Omental fat pad (tissue), 4 donors: Measurements from ENCODE around the gene UPK1A. TPM values are rescaled to one million over a fixed set of nuclear protein-coding genes. Genes with fewer than 3 reads are reported as not detected.

Source experiments
- ATAC-seq: fragments of 150-250 bp; one replicate; pipeline ENCODE4 v1.9.1; 2016; ENCODE audit warnings: mild to moderate bottlenecking, moderate library complexity; ENCODE audit not compliant: low FRiP score
- DNase-seq: peaks from one replicate; pipeline ENCODE4 v3.0.0-alpha.2; 2019; ENCODE audit warnings: low spot score
- total RNA-seq, 4 donors: library from RNA; depleted of rRNA; stranded (reverse); fragments of >200 nt; gene quantifications; one replicate each; pipeline ENCODE4 v1.1.0, GENCODE V29; 2016
- TF ChIP-seq, protein P1 (sequence below), 3 donors: fragments of 450-650 bp; IDR thresholded peaks; one replicate each; pipeline ENCODE4 v1.5.1; 2016 to 2017; ENCODE audit warnings: antibody characterized with exemption in 3 of 3, mild to moderate bottlenecking in 3 of 3, moderate library complexity in 2 of 3

UPK1A gene
- total RNA-seq, 4 donors from 2014 or later, result 0.44 TPM; not detected in 3

GRCh38 chr19:35665157-35665556, 1.2 kb upstream of the UPK1A start:
- TF ChIP-seq, protein P1, sequence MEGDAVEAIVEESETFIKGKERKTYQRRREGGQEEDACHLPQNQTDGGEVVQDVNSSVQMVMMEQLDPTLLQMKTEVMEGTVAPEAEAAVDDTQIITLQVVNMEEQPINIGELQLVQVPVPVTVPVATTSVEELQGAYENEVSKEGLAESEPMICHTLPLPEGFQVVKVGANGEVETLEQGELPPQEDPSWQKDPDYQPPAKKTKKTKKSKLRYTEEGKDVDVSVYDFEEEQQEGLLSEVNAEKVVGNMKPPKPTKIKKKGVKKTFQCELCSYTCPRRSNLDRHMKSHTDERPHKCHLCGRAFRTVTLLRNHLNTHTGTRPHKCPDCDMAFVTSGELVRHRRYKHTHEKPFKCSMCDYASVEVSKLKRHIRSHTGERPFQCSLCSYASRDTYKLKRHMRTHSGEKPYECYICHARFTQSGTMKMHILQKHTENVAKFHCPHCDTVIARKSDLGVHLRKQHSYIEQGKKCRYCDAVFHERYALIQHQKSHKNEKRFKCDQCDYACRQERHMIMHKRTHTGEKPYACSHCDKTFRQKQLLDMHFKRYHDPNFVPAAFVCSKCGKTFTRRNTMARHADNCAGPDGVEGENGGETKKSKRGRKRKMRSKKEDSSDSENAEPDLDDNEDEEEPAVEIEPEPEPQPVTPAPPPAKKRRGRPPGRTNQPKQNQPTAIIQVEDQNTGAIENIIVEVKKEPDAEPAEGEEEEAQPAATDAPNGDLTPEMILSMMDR (IDR thresholded peaks at IDR 0.05), result no peak
- ATAC-seq, result no peak
- DNase-seq, result no peak

GRCh38 chr19:35665604-35666003, 713 bp upstream of the UPK1A start:
- DNase-seq, result no peak
- no peak for ATAC-seq
- TF ChIP-seq, protein P1 (IDR thresholded peaks at IDR 0.05), result no peak

- TF ChIP-seq, protein P1 (IDR thresholded peaks at IDR 0.05), result no peak
- DNase-seq (no peak), ATAC-seq (no peak)
Measured at GRCh38 chr19:35669566-35669965, 3.2 kb downstream of the UPK1A start.

DNA sequence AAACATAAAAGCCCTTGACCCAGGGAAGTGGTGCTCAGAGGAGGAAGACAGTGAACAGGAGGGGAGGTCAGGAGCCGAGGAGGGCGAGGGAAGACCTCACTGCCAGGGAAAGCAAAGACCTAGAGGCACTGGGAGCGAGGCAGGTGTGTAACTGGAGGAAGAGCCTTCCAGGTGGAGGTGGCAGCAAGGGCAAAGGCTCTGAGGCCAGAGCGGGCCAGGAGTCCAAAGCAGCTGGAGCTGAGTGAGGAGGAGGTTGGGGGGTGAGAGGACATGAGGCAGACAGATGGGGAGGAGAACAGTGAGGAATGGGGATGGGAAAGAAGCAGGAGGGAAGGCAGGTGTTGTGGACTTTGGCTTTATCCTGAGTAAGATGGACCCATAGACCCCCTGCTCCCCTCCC, 3.7 kb downstream of the UPK1A start:
- DNase-seq (no peak), ATAC-seq (no peak)
- TF ChIP-seq, protein P1 (IDR thresholded peaks at IDR 0.05), result no peak

DNA sequence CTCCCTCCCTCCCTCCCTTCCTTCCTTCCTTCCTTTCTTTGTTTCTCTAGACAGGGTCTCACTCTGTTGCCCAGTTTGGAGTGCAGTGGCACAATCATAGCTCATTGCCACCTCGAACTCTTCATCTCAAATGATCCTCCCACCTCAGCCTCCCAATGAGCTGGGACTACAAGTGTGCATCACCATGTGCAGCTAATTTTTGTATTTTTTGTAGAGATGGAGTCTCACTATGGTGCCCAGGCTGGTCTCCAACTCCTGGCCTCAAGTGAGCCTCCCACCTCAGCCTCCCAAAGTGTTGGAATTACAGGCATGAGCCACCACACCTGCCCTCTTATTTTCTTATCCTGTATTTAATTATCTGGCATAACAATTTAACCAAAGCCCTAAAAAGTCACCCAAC, 4.4 kb downstream of the UPK1A start:
- TF ChIP-seq, protein P1 (IDR thresholded peaks at IDR 0.05), result no peak
- ATAC-seq, result no peak

GRCh38 chr19:35671818-35672217, 5.5 kb downstream of the UPK1A start:
- ATAC-seq, result no peak
- no peak for DNase-seq
- TF ChIP-seq, protein P1 (IDR thresholded peaks at IDR 0.05), result no peak

More for the DNA sequence above, 4.4 kb downstream of the UPK1A start:
- DNase-seq, result no peak

DNA sequence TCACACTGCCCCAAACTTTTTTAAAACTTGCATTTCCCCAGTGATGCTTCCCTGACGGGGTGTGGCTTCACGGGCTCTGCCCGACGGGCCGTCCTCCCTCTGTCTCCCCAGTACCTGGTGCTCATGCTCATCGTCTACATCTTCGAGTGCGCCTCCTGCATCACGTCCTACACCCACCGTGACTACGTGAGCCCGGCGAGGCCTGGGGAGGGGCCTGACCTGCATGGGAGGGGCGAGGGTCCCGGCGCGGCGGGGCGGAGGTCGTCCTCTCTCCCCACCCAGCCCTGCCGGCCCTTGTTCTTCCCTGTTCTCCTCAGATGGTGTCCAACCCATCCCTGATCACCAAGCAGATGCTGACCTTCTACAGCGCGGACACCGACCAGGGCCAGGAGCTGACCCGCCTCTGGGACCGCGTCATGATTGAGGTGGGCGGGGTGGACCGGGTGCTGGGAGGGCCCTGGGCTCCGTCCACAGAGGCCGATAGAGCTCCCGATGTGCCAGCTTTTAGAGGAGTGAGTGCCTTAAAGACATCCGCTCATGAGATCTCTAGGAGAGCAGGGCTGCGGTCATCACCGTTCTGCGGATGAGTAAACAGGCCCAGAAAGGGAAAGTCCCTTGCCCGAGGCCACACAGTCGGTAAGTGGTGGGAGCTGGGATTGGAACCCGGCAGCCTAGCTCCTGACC, 6.9 kb downstream of the UPK1A start:
- DNase-seq (no peak), ATAC-seq (peak; percentile 78)
- TF ChIP-seq, protein P1 (IDR thresholded peaks at IDR 0.05), result no peak
